ENCODE measurements around the gene PAX3. TPM values are rescaled to one million over a fixed set of nuclear protein-coding genes. Genes with fewer than 3 reads are reported as not detected.

Gene PAX3
- total RNA-seq, 4 donors from 2014 or later, result not detected

Other genes with a start within 250 kb of the PAX3 start
- gene SGPP2, start 125.5 kb upstream of the PAX3 start, total RNA-seq, result 10 to 100 TPM; 10.7 to 50.3 (median 46.9) TPM

Measured in Peyer's patch (tissue), 4 donors.